Right lung (tissue), 5 donors: Measurements from ENCODE around the gene KRAS. TPM values are rescaled to one million over a fixed set of nuclear protein-coding genes. Genes with fewer than 3 reads are reported as not detected.

Source experiments
- DNase-seq, 2 donors: peaks; one replicate each; pipeline ENCODE4 v3.0.0-alpha.2; 2013
- polyA plus RNA-seq, 5 donors: library from polyadenylated mRNA; unstranded; fragments of 120-200 nt; gene quantifications; one replicate each; pipeline versions ENCODE4 v1.2.1 to v1.2.3, GENCODE V29; 2013; ENCODE audit warnings: inconsistent platforms in 1 of 5, low replicate concordance in 1 of 5; ENCODE audit not compliant: insufficient read length in 5 of 5, insufficient read depth in 1 of 5

Gene KRAS
- polyA plus RNA-seq, 5 donors, result 21.6 to 42.9 (median 31.8) TPM

- DNase-seq, result no peak
These were observed 7.0 kb upstream of the KRAS start for GRCh38 chr12:25257590-25258324.

GRCh38 chr12:25256826-25257225 lies 6.1 kb upstream of the KRAS start:
- DNase-seq, result no peak

GRCh38 chr12:25256005-25256404 lies 5.3 kb upstream of the KRAS start:
- DNase-seq, result no peak

DNA sequence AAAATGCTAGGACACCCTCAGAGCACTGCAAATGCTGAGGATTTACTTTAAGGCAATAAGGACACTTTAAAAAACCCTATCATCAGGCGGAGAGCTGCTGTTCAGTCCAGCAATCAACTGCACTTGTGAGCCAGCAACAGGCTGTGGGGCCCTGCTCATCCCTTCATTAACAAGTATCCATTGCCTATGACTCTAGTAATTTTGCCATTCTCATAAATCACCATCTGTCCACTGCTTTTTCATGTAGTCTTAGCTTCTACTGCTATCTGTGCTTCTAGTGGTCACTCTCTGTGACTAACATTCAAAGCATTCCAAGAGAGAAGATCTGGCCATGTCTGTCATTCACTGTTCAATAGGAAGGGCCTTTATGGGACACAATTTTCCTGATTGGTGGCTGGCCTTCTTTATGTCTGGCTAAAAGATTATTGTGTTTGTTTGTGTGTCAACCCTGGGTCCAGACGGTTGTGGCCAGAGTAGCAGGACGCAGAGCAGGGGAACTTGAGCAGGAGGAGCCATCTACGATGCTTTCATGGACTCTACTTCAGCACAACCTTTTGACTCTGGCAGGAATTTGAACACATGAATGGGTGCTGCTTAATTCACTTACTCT lies 3.6 kb upstream of the KRAS start:
- DNase-seq, result no peak

GRCh38 chr12:25253371-25254068 lies 2.8 kb upstream of the KRAS start:
- DNase-seq, result no peak

GRCh38 chr12:25252946-25253345 lies 2.2 kb upstream of the KRAS start:
- DNase-seq, result no peak

DNA sequence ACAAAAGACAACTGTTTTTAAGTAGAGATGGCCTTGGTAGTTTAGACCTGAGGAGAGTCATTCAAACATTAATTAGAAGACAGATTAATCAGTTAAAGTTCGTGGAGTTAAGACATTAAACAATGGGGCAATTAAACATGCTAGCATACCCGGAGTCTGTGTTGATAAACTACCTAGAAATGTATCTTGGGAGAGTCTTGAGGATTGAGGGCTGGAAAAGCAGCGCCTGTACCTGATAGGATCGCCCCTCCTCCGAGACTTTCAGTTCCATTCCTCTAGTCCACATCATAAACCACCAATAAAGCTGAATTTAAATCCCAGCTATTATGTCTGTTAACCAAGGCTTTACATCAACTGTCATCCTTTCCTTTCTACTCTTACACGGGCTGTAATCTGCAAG lies 1.0 kb upstream of the KRAS start:
- DNase-seq, result no peak

DNA sequence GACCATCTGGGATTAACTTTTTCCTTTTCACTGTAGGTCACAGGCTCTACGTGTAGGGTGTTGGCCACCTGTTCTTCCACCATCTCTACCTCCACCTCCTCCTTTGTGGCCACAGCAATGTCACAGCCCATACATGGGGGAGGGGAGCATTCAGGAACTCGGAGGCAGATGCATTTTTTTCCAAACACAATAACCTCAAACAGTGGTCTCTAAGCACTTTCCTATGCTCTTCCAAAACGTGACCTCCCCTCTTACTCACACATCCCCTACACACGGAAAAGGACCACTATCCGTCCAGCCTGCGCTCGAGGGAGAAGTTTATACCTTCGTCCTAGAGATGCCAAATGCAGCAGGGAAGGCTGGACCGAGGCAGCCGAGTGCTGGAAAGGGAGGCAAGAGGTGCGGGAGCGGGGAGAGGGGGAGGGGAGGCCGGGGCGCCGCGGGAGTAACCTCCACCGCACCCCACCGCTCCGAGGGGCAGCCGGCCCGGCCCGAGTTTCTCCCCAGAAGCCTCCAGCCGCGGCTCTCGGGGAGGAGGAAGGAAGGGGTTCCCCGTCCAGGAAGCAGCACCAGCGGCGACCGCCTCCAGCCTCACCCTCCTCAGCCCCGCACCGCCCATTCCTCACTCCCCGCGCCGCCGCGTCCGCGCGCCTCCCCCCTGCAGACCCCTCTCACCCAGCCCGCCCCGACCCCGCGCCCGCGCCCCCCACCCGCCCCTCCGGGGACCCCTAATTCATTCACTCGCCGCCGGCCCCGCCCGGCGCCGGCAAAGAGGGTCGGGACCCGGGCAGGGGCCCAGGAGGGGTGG lies 594 bp downstream of the KRAS start:
- peak; percentile 30 to 36 for DNase-seq

DNA sequence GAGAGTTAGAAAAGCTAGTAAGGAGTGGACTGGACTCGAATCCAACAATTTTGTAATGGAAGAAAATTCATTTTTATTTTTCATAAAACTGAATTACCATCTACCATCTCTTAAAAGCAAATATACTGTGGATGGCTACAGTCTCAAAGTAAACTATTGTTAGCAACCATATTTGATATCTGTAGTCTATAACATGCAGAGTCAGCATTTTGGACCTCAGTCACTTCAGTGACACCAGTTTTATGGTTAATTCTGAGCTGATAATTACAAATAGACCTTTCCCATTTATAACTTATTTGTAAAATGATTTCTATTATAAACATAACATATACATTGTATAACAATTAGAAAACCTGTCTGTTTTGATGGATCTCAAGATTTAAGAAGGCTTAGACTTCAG lies 2.0 kb downstream of the KRAS start:
- DNase-seq, result no peak

DNA sequence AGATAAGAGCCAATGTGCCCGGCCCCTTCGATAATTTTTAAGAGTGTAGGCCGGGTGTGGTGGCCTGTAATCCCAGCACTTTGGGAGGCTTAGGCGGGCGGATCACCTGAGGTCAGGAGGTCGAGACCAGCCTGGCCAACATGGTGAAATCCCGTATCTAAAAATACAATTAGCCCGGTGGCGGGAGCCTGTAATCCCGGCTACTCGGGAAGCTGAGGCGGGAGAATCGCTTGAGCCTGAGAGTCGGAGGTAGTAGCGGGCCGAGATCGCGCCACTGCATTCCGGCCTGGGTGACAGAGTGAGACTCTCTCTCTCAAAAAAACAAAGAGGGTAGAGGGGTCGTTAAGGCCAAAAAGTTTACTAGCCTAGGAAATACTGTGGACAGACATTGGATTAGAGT lies 2.6 kb downstream of the KRAS start:
- DNase-seq, result no peak

GRCh38 chr12:25245491-25245890 lies 5.2 kb downstream of the KRAS start:
- DNase-seq, result no peak

- DNase-seq, result no peak
These were observed 7.1 kb downstream of the KRAS start for GRCh38 chr12:25243680-25243990.

DNA sequence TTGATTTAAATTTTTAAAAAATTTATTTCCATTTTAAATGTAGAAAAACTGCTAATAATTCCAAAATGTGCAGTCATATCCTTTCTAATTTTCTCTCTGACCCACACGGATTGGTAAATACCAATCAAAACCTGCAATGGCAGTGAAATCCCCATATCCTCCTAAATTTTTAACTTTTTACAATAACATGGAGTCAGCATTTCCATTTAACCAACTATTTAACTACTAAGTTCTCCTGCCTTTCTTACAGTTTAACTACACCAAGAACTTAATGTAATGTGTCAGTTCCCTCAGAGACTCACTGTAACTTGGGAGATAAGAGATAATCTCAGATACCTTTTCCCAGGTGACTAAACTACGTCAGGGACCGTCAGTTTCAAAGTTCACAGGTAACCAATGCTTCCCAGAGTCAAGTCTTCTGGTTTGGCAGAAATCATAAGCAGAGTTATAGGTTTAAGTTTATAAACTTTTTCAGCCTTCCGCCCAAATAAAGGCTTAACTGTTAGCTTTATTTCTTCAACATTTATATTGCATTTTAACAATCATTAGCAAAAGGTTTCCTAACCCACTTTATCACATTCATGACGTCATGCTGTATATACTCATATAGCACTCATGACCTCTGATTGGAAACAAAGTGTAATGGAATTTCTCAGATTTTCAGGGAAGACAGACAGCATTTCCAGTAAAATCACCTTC lies 7.6 kb downstream of the KRAS start:
- DNase-seq, result no peak

DNA sequence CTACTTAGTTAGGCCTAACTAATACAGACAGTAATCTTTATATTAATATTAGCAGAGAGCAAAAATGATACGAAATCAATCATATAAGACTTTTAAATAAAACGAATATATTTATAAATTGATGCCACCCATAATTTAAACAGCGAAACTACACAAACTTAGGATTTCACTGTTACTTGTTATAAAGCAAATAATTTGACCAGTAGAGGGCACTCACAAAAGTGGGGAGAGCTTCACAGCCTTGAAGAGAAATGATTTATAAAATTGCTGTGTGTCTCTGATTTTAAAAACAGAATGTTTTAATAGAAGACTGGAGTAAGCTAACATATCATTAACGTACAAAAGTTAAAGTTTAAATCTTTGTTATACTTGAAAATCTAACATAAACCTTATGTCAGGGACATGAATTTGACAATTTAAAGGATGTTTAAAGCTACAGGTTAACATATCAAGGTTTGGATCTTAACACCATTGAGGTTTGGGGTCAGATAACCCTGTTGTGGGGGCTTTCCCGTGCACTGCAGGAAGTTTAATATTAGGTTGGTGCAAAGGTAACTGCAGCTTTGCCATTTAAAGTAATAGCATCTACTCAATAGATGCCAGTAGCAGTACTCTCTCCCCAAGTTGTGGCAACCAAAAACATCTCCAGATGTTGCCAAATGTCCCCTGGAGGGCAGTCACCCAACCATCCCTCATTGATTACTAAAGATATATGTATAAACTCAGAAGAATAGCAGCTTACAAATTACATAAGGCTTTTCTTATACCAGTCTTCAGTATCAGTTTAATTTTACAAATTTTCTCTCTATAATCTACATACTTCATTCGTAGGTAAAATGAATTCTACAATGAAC lies 9.3 kb downstream of the KRAS start:
- DNase-seq, result peak in 1 of 2 donors; percentile 32

- DNase-seq, result no peak
These were observed 14.1 kb downstream of the KRAS start for GRCh38 chr12:25236626-25237025.

DNA sequence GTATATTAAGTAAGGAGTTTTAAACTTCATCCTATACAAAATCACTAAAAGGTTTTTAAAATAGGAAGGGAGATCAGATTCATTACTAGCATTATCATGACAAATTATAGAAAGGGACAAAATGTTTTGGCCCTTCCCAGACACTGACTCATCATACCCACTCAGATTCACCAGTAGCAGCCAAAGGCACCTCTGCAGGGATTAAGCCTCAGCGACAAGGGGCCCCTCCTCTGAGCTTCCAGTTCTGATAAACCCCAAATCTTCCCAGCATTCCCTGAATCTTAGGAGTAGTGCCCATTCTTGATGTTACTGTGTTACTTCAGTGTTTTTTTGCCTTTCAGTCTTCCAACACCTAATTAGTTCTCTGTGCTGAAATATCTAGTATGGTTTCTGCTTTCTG lies 14.5 kb downstream of the KRAS start:
- no peak for DNase-seq

GRCh38 chr12:25213338-25213737 lies 37.4 kb downstream of the KRAS start:
- DNase-seq, result no peak

- DNase-seq, result no peak
These were observed 42.2 kb downstream of the KRAS start for GRCh38 chr12:25208554-25208953.

DNA sequence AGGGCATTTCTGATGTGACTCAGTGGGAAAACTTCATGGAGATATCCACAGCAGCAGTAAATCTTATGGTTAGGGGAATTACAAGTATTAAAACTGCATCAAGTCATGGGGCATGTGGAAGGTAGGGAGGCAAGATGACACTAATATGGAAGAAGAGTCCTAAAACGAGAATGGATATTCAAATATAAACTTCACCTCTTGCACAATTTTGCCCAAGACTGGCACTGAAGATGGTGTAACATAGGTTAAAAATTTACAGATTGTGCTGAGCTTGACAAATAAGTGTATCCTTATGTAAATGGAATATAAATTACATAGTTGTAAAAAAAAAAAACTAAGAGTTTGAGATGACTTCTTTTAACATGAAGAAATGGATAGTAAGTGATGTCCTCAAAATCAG lies 42.9 kb downstream of the KRAS start:
- DNase-seq, result no peak

DNA sequence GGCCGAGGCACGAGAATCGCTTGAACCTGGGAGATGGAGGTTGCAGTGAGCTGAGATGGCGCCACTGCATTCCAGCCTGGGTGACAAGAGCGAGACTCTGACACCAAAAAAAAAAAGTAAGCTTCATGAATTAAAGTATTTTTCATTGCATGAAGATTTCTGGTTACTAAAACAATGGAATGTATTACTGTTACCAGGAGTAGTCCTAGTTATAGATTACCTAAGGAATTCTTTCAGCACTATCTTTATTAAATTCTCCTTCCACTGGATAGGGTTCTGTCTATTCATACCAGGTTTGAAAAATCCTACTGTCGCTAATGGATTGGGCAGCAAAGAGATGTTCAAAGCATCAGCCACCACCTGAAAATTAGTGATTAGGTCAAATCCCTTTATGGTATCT lies 43.3 kb downstream of the KRAS start:
- DNase-seq, result no peak

DNA sequence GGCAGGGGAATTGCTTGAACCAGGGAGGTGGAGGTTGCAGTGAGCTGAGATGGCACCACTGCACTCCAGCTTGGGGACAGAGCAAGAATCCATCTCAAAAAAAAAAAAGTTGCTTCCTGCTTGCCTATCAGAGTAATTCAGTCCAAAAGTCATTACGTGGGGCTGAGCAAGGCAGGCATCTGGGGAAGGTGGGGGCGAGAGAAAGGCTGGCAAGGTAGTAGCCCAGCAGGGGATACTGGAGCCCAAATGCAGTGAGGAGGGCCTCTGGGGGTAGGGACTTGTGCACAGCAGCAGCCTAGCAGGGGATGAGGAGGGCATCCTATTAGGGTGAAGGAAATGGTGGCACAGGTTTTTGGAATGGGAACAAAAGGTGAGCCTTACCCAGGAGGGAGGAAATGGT lies 48.6 kb downstream of the KRAS start:
- no peak for DNase-seq
